ENCODE data around the gene KDM3A.

KDM3A gene, protein sequence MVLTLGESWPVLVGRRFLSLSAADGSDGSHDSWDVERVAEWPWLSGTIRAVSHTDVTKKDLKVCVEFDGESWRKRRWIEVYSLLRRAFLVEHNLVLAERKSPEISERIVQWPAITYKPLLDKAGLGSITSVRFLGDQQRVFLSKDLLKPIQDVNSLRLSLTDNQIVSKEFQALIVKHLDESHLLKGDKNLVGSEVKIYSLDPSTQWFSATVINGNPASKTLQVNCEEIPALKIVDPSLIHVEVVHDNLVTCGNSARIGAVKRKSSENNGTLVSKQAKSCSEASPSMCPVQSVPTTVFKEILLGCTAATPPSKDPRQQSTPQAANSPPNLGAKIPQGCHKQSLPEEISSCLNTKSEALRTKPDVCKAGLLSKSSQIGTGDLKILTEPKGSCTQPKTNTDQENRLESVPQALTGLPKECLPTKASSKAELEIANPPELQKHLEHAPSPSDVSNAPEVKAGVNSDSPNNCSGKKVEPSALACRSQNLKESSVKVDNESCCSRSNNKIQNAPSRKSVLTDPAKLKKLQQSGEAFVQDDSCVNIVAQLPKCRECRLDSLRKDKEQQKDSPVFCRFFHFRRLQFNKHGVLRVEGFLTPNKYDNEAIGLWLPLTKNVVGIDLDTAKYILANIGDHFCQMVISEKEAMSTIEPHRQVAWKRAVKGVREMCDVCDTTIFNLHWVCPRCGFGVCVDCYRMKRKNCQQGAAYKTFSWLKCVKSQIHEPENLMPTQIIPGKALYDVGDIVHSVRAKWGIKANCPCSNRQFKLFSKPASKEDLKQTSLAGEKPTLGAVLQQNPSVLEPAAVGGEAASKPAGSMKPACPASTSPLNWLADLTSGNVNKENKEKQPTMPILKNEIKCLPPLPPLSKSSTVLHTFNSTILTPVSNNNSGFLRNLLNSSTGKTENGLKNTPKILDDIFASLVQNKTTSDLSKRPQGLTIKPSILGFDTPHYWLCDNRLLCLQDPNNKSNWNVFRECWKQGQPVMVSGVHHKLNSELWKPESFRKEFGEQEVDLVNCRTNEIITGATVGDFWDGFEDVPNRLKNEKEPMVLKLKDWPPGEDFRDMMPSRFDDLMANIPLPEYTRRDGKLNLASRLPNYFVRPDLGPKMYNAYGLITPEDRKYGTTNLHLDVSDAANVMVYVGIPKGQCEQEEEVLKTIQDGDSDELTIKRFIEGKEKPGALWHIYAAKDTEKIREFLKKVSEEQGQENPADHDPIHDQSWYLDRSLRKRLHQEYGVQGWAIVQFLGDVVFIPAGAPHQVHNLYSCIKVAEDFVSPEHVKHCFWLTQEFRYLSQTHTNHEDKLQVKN (N-terminal part only)

GRCh38 chr2:86440631-86441391 lies at the start of gene KDM3A:
Gene KDM3A (plus strand): TSS chr2:86441371. CDS start chr2:86442048, 677 bp downstream.
- H3K4me1 ChIP-seq (ENCODE audit: control insufficient read depth, insufficient read depth, low read length) = peaks cover 12% of the 10 kb centered on the region
- H3K4me3 ChIP-seq (ENCODE audit: low read length) = peak within 1 kb of the TSS; percentile 92
- peak within 1 kb of the TSS; percentile 81 for H3K9ac ChIP-seq (ENCODE audit: low read length)
- no peaks in the 10 kb centered on the region for H3K27me3 ChIP-seq (ENCODE audit: control insufficient read depth, insufficient read depth, low read length)
- peaks cover 9% of the 10 kb centered on the region for H3K9me3 ChIP-seq (ENCODE audit: control insufficient read depth, low read length)
- no peaks in the 10 kb centered on the region for H3K36me3 ChIP-seq (ENCODE audit: control insufficient read depth, insufficient read depth, low read length)

- Histone ChIP-seq H3K27me3 (ENCODE audit: control insufficient read depth, insufficient read depth, low read length) (no peaks in the 10 kb centered on the region), H3K4me3 (ENCODE audit: low read length) (no peak overlapping the region), H3K9me3 (ENCODE audit: control insufficient read depth, low read length) (no peaks in the 10 kb centered on the region)
These were observed 48.2 kb upstream of the KDM3A start for GRCh38 chr2:86392873-86393518.

GRCh38 chr2:86393521-86394491 lies 47.4 kb upstream of the KDM3A start:
- no peaks in the 10 kb centered on the region for H3K9me3 ChIP-seq (ENCODE audit: control insufficient read depth, low read length)
- no peak overlapping the region for H3K4me3 ChIP-seq (ENCODE audit: low read length)
- H3K4me1 ChIP-seq (ENCODE audit: control insufficient read depth, insufficient read depth, low read length) = peaks cover 15% of the 10 kb centered on the region
- H3K9ac ChIP-seq (ENCODE audit: low read length) = peak overlapping the region; percentile 19
- no peaks in the 10 kb centered on the region for H3K36me3 ChIP-seq (ENCODE audit: control insufficient read depth, insufficient read depth, low read length)
- H3K27me3 ChIP-seq (ENCODE audit: control insufficient read depth, insufficient read depth, low read length) = no peaks in the 10 kb centered on the region

More at GRCh38 chr2:86392873-86393518, 48.2 kb upstream of the KDM3A start:
- Histone ChIP-seq H3K4me1 (ENCODE audit: control insufficient read depth, insufficient read depth, low read length) (peaks cover 15% of the 10 kb centered on the region), H3K36me3 (ENCODE audit: control insufficient read depth, insufficient read depth, low read length) (no peaks in the 10 kb centered on the region), H3K9ac (ENCODE audit: low read length) (no peak overlapping the region)

DNA sequence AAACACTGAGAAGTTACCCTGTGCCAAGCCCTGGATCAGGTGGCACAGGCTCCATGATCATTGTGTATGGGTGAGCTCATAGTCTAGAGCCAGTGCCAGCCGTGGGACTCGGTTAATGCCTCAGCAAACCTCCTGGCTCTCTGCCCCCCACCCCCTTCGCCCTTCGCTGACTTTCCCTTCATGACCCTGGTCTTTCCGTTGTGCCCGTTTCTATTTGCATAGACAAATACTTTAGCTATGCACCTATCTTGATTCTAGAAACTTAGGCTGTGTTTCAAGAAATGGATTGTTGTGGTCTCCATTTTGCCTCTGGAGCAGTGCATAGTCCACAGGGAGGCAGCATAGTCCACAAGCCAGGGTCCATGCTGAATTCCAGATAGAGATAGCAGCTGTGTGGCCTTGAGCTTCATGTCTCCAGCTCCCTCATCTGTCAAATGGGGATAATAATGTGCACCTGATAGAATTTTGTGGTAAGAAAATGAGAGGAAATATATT lies 44.8 kb upstream of the KDM3A start:
- H3K4me3 ChIP-seq (ENCODE audit: low read length) = no peak overlapping the region

GRCh38 chr2:86397986-86398385 lies 43.2 kb upstream of the KDM3A start:
- Histone ChIP-seq H3K36me3 (ENCODE audit: control insufficient read depth, insufficient read depth, low read length) (no peaks in the 10 kb centered on the region), H3K4me3 (ENCODE audit: low read length) (no peak overlapping the region), H3K4me1 (ENCODE audit: control insufficient read depth, insufficient read depth, low read length) (peaks cover 12% of the 10 kb centered on the region), H3K27me3 (ENCODE audit: control insufficient read depth, insufficient read depth, low read length) (no peaks in the 10 kb centered on the region), H3K9me3 (ENCODE audit: control insufficient read depth, low read length) (no peaks in the 10 kb centered on the region), H3K9ac (ENCODE audit: low read length) (no peak overlapping the region)

More for the DNA sequence above, 44.8 kb upstream of the KDM3A start:
- H3K9ac ChIP-seq (ENCODE audit: low read length) = no peak overlapping the region
- no peaks in the 10 kb centered on the region for H3K36me3 ChIP-seq (ENCODE audit: control insufficient read depth, insufficient read depth, low read length)
- no peaks in the 10 kb centered on the region for H3K9me3 ChIP-seq (ENCODE audit: control insufficient read depth, low read length)
- H3K27me3 ChIP-seq (ENCODE audit: control insufficient read depth, insufficient read depth, low read length) = no peaks in the 10 kb centered on the region
- peaks cover 15% of the 10 kb centered on the region for H3K4me1 ChIP-seq (ENCODE audit: control insufficient read depth, insufficient read depth, low read length)

- no peak overlapping the region for H3K9ac ChIP-seq (ENCODE audit: low read length)
- H3K36me3 ChIP-seq (ENCODE audit: control insufficient read depth, insufficient read depth, low read length) = no peaks in the 10 kb centered on the region
- peaks cover 6% of the 10 kb centered on the region for H3K4me1 ChIP-seq (ENCODE audit: control insufficient read depth, insufficient read depth, low read length)
- H3K9me3 ChIP-seq (ENCODE audit: control insufficient read depth, low read length) = no peaks in the 10 kb centered on the region
- H3K4me3 ChIP-seq (ENCODE audit: low read length) = no peak overlapping the region
- no peaks in the 10 kb centered on the region for H3K27me3 ChIP-seq (ENCODE audit: control insufficient read depth, insufficient read depth, low read length)
These were observed 42.4 kb upstream of the KDM3A start for GRCh38 chr2:86398500-86399474.

GRCh38 chr2:86400321-86400720 lies 40.9 kb upstream of the KDM3A start:
- H3K9me3 ChIP-seq (ENCODE audit: control insufficient read depth, low read length) = no peaks in the 10 kb centered on the region
- no peaks in the 10 kb centered on the region for H3K27me3 ChIP-seq (ENCODE audit: control insufficient read depth, insufficient read depth, low read length)
- no peak overlapping the region for H3K4me3 ChIP-seq (ENCODE audit: low read length)
- no peaks in the 10 kb centered on the region for H3K4me1 ChIP-seq (ENCODE audit: control insufficient read depth, insufficient read depth, low read length)
- H3K9ac ChIP-seq (ENCODE audit: low read length) = no peak overlapping the region
- H3K36me3 ChIP-seq (ENCODE audit: control insufficient read depth, insufficient read depth, low read length) = no peaks in the 10 kb centered on the region

GRCh38 chr2:86410581-86410980 lies 30.6 kb upstream of the KDM3A start:
- Histone ChIP-seq H3K9me3 (ENCODE audit: control insufficient read depth, low read length) (no peaks in the 10 kb centered on the region), H3K4me1 (ENCODE audit: control insufficient read depth, insufficient read depth, low read length) (no peaks in the 10 kb centered on the region), H3K36me3 (ENCODE audit: control insufficient read depth, insufficient read depth, low read length) (no peaks in the 10 kb centered on the region), H3K4me3 (ENCODE audit: low read length) (no peak overlapping the region), H3K9ac (ENCODE audit: low read length) (no peak overlapping the region), H3K27me3 (ENCODE audit: control insufficient read depth, insufficient read depth, low read length) (no peaks in the 10 kb centered on the region)

DNA sequence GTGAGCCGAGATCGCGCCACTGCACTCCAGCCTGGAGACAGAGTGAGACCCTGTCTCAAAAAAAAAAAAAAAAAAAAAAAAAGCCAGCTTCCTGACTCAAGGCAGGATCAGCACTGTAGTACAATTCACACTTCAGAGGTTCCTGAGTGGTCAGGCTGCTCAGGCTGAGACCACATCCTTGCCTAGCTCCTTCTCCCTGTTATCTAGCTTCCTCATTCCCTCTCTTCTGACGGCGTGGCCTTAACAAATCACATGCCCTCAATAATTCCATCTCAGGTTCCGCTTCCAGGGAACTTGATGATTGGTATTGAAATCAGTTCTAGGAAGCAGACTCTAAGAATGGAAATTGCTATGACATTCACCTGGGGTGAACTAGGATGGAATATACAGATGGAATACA lies 29.8 kb upstream of the KDM3A start:
- Histone ChIP-seq H3K9me3 (ENCODE audit: control insufficient read depth, low read length) (no peaks in the 10 kb centered on the region), H3K4me1 (ENCODE audit: control insufficient read depth, insufficient read depth, low read length) (no peaks in the 10 kb centered on the region)

More for the DNA sequence above, 29.8 kb upstream of the KDM3A start:
- no peaks in the 10 kb centered on the region for H3K27me3 ChIP-seq (ENCODE audit: control insufficient read depth, insufficient read depth, low read length)
- no peak overlapping the region for H3K9ac ChIP-seq (ENCODE audit: low read length)
- H3K4me3 ChIP-seq (ENCODE audit: low read length) = no peak overlapping the region
- no peaks in the 10 kb centered on the region for H3K36me3 ChIP-seq (ENCODE audit: control insufficient read depth, insufficient read depth, low read length)
